Measurements from ENCODE around the gene TMEM82. TPM values are rescaled to one million over a fixed set of nuclear protein-coding genes. Genes with fewer than 3 reads are reported as not detected.

Gene TMEM82
- total RNA-seq, 1 donor from 2014 or later, result not detected

GRCh38 chr1:15749399-15750291 is 7.3 kb downstream of the TMEM82 start:
- H3K4me1 Mint-ChIP-seq (ENCODE audit: low read depth), result peaks cover 56% of the 10 kb centered on the region
- peak overlapping the region; percentile 83 for H3K27ac Mint-ChIP-seq (ENCODE audit: unreplicated experiment)
- peak overlapping the region; percentile 61 for H3K4me3 Mint-ChIP-seq (ENCODE audit: unreplicated experiment)
- H3K36me3 Mint-ChIP-seq (ENCODE audit: low read depth), result no peaks in the 10 kb centered on the region
- peak; percentile 90 for DNase-seq (ENCODE audit: low spot score)
- TF ChIP-seq, protein P1, sequence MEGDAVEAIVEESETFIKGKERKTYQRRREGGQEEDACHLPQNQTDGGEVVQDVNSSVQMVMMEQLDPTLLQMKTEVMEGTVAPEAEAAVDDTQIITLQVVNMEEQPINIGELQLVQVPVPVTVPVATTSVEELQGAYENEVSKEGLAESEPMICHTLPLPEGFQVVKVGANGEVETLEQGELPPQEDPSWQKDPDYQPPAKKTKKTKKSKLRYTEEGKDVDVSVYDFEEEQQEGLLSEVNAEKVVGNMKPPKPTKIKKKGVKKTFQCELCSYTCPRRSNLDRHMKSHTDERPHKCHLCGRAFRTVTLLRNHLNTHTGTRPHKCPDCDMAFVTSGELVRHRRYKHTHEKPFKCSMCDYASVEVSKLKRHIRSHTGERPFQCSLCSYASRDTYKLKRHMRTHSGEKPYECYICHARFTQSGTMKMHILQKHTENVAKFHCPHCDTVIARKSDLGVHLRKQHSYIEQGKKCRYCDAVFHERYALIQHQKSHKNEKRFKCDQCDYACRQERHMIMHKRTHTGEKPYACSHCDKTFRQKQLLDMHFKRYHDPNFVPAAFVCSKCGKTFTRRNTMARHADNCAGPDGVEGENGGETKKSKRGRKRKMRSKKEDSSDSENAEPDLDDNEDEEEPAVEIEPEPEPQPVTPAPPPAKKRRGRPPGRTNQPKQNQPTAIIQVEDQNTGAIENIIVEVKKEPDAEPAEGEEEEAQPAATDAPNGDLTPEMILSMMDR (IDR thresholded peaks at IDR 0.05), result no peak
- no peaks in the 10 kb centered on the region for H3K9me3 Mint-ChIP-seq (ENCODE audit: low read depth)
- H3K27me3 Mint-ChIP-seq (ENCODE audit: low read depth), result no peaks in the 10 kb centered on the region

DNA sequence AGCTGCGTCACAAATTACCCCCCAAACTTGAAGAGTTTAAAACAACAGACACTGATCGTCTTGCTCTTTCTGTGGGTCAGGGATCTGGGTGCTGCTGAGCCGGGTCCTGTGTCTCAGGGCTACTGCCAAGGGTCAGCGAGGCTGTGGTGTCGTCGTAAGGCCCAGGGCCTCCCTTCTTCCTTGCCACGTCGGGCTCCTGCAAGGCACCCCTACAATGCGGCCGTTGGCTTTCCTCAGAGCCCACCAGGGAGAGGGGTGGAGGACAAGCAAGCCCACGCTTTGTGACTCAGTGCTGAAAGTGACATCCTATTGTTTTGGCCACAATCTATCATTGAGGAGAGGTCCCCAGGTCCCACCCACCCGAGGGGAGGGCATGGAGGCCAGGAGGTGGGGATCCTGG is 8.6 kb downstream of the TMEM82 start:
- TF ChIP-seq, protein P1 (IDR thresholded peaks at IDR 0.05), result no peak

GRCh38 chr1:15751717-15752116 is 9.4 kb downstream of the TMEM82 start:
- Mint-ChIP-seq H3K27me3 (ENCODE audit: low read depth) (no peaks in the 10 kb centered on the region), H3K27ac (ENCODE audit: unreplicated experiment) (no peak overlapping the region), H3K36me3 (ENCODE audit: low read depth) (no peaks in the 10 kb centered on the region), H3K9me3 (ENCODE audit: low read depth) (no peaks in the 10 kb centered on the region), H3K4me1 (ENCODE audit: low read depth) (peaks cover 65% of the 10 kb centered on the region), H3K4me3 (ENCODE audit: unreplicated experiment) (no peak overlapping the region)
- DNase-seq (ENCODE audit: low spot score), result no peak
- TF ChIP-seq, protein P1 (IDR thresholded peaks at IDR 0.05), result no peak

More for the DNA sequence above, 8.6 kb downstream of the TMEM82 start:
- Mint-ChIP-seq H3K4me1 (ENCODE audit: low read depth) (peaks cover 61% of the 10 kb centered on the region), H3K4me3 (ENCODE audit: unreplicated experiment) (no peak overlapping the region), H3K27ac (ENCODE audit: unreplicated experiment) (no peak overlapping the region), H3K27me3 (ENCODE audit: low read depth) (no peaks in the 10 kb centered on the region), H3K9me3 (ENCODE audit: low read depth) (no peaks in the 10 kb centered on the region), H3K36me3 (ENCODE audit: low read depth) (no peaks in the 10 kb centered on the region)
- DNase-seq (ENCODE audit: low spot score), result peak; percentile 73

GRCh38 chr1:15753776-15754175 is 11.5 kb downstream of the TMEM82 start:
- DNase-seq (ENCODE audit: low spot score), result no peak
- Mint-ChIP-seq H3K9me3 (ENCODE audit: low read depth) (no peaks in the 10 kb centered on the region), H3K4me1 (ENCODE audit: low read depth) (peaks cover 61% of the 10 kb centered on the region), H3K4me3 (ENCODE audit: unreplicated experiment) (no peak overlapping the region), H3K27ac (ENCODE audit: unreplicated experiment) (peak overlapping the region; percentile 22), H3K27me3 (ENCODE audit: low read depth) (no peaks in the 10 kb centered on the region), H3K36me3 (ENCODE audit: low read depth) (no peaks in the 10 kb centered on the region)
- TF ChIP-seq, protein P1 (IDR thresholded peaks at IDR 0.05), result no peak

DNA sequence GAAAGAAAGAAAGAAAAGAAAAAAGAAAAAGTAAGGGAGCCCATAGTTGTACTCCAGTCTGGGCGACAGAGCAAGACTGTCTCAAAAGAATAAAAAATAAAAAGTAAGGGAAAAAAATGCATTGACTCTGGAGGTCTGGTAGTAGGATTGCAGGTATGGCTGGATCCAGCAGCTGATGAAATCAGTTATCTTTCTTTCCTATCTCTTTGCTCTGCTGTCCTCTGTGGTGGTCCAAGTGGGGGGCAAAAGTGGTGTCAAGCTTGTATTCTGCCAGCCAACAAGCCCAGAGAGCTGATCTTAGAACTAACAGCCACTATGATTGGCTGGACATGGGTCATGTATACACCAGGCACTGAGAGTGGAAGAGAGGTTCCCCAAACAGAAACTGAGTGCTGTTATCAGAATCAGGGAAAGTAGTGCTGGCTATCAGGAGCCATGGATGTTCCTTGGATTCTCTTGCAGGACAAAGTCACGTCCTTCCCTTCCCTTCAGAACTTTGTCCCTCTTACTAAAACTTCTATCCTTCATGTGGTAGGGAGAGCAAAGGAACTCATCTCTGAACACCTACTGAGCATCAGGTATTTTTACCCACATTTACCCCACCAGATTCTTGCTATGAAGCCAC is 12.8 kb downstream of the TMEM82 start:
- DNase-seq (ENCODE audit: low spot score), result no peak
- no peak overlapping the region for H3K27ac Mint-ChIP-seq (ENCODE audit: unreplicated experiment)
- no peak overlapping the region for H3K4me3 Mint-ChIP-seq (ENCODE audit: unreplicated experiment)
- TF ChIP-seq, protein P1 (IDR thresholded peaks at IDR 0.05), result no peak
- H3K36me3 Mint-ChIP-seq (ENCODE audit: low read depth), result peaks cover 2% of the 10 kb centered on the region
- no peaks in the 10 kb centered on the region for H3K27me3 Mint-ChIP-seq (ENCODE audit: low read depth)
- H3K4me1 Mint-ChIP-seq (ENCODE audit: low read depth), result peaks cover 47% of the 10 kb centered on the region
- no peaks in the 10 kb centered on the region for H3K9me3 Mint-ChIP-seq (ENCODE audit: low read depth)
